VCaP (cell line): ENCODE data around the gene RPS26.
A peak's percentile ranks its signal among the peaks of the same experiment; 100 is the strongest.

Experiments used
- H3K27ac ChIP-seq: fragments of 450-650 bp; 2 replicates; pipeline ENCODE4 v1.5.1; 2017
- CTCF ChIP-seq: fragments of 450-650 bp; conservative IDR thresholded peaks from 2 replicates; pipeline ENCODE4 v1.5.1; 2017; ENCODE audit warnings: mild to moderate bottlenecking, moderate library complexity

RPS26 gene

GRCh38 chr12:56082967-56083366 is 41.2 kb downstream of the RPS26 start:
- no peak overlapping the region for H3K27ac ChIP-seq
- no peak for TF ChIP-seq CTCF

GRCh38 chr12:56084958-56085543 is 43.3 kb downstream of the RPS26 start:
- no peak overlapping the region for H3K27ac ChIP-seq
- peak; percentile 30; the same call in 1 of the 2 replicates for TF ChIP-seq CTCF

GRCh38 chr12:56086096-56086495 is 44.4 kb downstream of the RPS26 start:
- H3K27ac ChIP-seq, result peak overlapping the region; percentile 25; the same call in 1 of the 2 replicates
- no peak for TF ChIP-seq CTCF

GRCh38 chr12:56086608-56087007 is 44.9 kb downstream of the RPS26 start:
- TF ChIP-seq CTCF, result no peak
- peak overlapping the region; percentile 25; the same call in 1 of the 2 replicates for H3K27ac ChIP-seq

DNA sequence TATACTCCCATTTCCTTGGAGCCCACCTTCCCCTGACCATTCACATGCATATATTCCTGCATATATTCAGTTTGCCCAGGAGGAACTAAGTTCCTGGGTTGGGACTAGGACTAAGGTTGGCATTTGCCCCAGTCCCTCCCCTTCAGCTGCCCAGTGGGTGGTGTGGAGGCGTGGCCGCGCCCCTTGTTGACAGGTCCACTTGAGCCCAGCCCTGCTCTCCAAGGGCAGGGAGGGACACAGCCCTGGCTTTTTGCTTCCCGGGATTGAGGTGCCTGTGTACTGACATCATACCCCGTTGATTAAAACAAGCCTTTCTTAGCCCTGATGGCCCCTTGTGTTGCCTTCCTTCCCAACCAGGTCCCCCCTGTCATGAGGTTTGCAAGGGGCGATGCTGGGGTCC is 45.5 kb downstream of the RPS26 start:
- no peak overlapping the region for H3K27ac ChIP-seq
- TF ChIP-seq CTCF, result no peak
